ENCODE measurements around the gene SP140.

DNA sequence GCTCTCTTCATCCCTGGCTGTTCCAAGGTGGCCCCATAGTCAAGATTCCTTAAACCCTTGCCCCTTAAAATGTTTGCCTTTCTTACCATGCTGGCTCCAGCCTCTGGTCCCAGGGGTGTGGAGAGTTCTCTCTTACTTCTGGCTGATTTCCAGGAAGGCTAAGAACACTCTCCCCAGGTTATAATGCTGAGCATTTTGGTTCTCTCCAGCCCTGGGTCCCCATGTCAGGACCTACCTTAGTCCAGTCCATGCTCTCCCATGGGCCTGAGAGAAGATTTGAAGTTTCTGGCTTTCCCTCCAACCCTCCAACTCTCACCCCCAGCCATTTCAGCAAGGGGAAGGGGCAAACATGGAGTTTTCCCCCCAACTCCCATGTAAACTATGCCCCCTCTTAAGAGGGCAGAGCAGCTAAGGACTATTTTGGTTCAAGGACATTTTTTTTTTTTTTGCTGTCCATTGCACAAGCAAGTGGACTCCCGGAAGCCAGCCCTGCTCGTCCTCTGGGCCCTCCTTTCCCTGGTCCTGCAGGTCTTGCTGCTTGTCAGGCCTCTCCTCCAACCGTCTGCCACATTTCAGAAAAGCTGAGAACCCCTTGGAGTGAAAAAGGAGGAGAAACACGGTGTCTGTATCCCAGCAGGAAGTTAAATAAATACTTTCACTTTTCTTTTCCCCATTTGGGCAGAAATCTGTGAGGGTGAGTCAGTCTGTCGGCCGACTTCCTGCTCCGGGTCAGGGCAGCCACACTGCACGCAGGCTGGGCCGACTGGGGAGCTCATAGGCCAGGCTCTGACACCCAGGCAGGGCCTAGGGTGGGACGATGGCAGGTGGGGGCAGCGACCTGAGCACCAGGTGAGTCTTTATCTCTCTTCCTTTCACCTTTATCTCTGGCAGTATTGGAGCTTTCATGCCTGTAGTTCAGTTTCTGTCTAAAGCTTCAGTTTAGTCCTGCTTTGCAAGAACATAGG lies 101.2 kb downstream of the SP140 start, which contains the start of gene SP140L:
- no peak for TF ChIP-seq MAFK (IDR thresholded peaks at IDR 0.05; ENCODE audit: partially characterized antibody)
- no peak for TF ChIP-seq POLR2A (IDR thresholded peaks at IDR 0.05; ENCODE audit: low read length)
- TF ChIP-seq TFCP2L1 (CRISPR knock-in tag; IDR thresholded peaks at IDR 0.05), result no peak
- no peak for TF ChIP-seq FOXS1 (CRISPR knock-in tag; IDR thresholded peaks at IDR 0.05)
- no peak for TF ChIP-seq FOSB (CRISPR knock-in tag; IDR thresholded peaks at IDR 0.05)
- TF ChIP-seq PHF8 (IDR thresholded peaks at IDR 0.05; ENCODE audit: borderline replicate concordance, low read depth), result no peak
- TF ChIP-seq, protein P1, sequence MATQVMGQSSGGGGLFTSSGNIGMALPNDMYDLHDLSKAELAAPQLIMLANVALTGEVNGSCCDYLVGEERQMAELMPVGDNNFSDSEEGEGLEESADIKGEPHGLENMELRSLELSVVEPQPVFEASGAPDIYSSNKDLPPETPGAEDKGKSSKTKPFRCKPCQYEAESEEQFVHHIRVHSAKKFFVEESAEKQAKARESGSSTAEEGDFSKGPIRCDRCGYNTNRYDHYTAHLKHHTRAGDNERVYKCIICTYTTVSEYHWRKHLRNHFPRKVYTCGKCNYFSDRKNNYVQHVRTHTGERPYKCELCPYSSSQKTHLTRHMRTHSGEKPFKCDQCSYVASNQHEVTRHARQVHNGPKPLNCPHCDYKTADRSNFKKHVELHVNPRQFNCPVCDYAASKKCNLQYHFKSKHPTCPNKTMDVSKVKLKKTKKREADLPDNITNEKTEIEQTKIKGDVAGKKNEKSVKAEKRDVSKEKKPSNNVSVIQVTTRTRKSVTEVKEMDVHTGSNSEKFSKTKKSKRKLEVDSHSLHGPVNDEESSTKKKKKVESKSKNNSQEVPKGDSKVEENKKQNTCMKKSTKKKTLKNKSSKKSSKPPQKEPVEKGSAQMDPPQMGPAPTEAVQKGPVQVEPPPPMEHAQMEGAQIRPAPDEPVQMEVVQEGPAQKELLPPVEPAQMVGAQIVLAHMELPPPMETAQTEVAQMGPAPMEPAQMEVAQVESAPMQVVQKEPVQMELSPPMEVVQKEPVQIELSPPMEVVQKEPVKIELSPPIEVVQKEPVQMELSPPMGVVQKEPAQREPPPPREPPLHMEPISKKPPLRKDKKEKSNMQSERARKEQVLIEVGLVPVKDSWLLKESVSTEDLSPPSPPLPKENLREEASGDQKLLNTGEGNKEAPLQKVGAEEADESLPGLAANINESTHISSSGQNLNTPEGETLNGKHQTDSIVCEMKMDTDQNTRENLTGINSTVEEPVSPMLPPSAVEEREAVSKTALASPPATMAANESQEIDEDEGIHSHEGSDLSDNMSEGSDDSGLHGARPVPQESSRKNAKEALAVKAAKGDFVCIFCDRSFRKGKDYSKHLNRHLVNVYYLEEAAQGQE (IDR thresholded peaks at IDR 0.05), result no peak
- TF ChIP-seq, protein P2, sequence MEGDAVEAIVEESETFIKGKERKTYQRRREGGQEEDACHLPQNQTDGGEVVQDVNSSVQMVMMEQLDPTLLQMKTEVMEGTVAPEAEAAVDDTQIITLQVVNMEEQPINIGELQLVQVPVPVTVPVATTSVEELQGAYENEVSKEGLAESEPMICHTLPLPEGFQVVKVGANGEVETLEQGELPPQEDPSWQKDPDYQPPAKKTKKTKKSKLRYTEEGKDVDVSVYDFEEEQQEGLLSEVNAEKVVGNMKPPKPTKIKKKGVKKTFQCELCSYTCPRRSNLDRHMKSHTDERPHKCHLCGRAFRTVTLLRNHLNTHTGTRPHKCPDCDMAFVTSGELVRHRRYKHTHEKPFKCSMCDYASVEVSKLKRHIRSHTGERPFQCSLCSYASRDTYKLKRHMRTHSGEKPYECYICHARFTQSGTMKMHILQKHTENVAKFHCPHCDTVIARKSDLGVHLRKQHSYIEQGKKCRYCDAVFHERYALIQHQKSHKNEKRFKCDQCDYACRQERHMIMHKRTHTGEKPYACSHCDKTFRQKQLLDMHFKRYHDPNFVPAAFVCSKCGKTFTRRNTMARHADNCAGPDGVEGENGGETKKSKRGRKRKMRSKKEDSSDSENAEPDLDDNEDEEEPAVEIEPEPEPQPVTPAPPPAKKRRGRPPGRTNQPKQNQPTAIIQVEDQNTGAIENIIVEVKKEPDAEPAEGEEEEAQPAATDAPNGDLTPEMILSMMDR (IDR thresholded peaks at IDR 0.05), result no peak

Data from A549 (cell line).